GM20431 (cell line): ENCODE measurements around the gene GTF2H2.
"Not testable (repeated sequence)": the region's sequence is repeated elsewhere in the genome, so short reads cannot be mapped to it uniquely, and the experiment has no call there.

Experiments used
- in situ Hi-C: fragments of 300-500 bp; cut with MseI, MboI; formaldehyde crosslinking; loops from one replicate; pipeline ENCODE4 v1.15.0; 2020; ENCODE audit warnings: low sequenced_read_pairs; ENCODE audit not compliant: unreplicated experiment

Gene GTF2H2

DNA sequence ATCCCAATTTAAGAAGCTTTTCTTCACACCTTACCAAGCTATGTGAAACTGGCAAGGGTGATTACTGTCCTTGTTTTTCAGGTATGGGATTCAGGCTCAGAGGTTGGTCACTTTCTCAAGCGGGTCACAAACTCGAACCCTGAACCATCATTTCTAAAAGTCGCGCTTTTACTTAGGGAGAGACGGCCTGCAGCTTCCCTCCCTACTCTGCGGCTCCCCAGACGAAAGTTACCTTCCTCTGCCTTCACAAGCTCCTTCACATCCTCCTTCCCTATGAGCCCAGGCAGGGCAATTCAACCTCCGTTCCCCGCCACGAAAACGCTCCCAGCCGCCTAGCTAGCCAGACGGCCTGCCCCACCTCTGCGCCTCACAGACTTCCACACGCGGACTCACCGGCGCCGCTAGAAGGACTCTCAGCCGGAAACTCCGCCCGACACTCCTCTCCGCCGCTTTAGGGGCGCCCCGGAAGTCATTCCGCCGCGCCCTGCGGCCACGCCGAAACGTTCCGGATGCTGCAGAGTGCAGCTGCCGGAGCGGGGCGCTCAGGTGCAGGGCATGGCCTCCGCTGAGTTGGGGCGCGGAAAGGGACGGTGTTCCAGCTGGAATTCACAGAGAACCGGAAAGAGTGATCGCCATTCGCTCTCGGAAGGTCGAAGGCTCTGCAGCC lies at the start of gene GTF2H2:
GTF2H2 (minus strand) TSS at position 415 of the 667 bp plus-strand sequence. CDS start 4,913 bp downstream, outside the sequence.
- in situ Hi-C loops, result not testable (repeated sequence)

DNA sequence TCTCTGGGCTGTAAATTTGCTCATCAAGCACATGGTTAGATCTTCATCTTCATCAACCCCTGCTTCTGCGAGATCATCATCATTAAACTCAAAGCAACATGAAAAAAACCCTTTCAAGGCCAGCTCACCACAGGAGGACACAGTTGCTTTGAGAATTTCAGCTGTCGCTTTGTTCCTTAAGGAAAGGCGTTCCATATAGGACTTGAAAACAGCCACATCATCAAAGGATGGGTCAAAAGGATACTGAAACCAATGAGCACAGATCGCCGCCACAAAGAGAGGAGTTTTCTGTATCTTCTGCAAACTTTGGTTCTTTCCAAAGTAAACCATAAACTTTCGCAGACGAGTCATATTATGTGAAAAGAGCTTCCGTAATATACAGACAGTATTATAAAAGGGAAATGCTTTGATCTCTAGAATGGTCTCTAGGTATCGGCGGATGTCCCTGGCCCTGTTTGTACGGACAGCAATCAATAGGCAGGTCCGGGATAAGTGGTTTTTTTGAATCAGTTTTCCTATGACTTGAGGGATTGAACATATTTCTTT lies 42.3 kb upstream of the GTF2H2 start:
- in situ Hi-C loops, result not testable (repeated sequence)

DNA sequence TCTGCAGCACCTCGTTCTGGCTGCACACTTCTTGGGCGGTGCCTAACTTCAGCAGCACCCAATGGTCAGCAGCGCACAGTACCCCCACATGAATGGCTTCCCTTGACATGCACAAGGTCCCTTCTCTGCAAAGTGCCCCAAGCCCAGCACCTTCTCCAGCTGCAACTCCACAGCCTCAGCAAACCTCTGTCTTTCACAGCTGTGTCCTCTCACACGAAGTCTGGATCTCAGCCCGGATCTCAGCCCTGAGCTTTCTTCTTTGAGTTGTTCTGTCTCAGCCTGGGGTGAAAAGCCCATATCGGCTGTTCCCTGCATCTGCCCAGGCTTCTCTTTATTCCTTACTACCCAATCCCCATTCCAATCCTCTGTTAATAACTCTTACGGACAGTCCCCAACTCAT lies 32.5 kb upstream of the GTF2H2 start:
- in situ Hi-C loops, result not testable (repeated sequence)

DNA sequence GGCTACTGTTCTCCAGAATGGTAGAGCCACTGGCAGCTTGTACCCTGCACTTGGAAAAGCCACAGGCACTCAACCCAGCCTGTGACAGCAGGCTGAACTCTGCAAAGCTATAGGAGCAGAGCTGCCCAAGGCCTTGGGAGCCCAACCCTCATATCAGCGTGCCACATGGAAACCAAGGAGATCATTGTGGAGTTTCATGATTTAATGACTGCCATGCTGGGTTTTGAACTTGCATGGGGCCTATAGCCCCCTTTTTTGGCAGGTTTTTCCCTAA lies 30.4 kb upstream of the GTF2H2 start:
- in situ Hi-C loops, result not testable (repeated sequence)

DNA sequence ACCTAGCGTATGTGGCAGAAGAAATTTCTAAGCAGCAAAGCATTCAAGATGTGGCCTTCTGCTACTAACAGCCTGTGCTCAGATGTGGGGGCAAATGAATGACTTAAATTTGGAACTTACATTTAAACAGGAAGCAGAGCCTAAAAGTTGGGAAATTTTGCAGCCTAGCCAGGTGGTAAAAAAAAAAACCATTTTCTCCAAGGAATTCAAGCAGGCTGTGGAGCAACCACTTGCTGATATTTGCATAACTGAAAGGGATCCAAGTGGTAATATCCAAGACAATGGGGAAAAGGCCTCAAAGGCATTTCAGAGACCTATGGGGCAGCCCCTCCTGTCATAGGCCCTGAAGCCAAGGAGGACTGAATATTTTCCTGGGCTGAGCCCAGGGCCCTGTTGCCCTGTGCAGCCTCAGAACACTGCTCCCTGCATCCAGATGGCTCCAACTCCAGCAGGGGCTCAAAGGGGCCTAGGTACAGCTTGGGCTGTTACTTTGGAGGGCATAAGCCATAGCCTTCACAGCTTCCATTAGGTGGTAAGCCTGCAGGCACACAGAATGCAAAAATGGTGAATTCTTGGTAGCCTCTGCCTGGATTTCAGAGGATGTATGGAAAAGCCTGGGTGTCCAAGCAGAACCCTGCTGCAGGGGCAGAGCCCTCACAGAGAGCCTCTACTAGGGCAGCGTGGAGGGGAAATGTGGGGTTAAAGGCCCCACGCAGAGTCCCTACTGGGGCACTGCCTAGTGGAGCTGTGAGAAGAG lies 29.9 kb upstream of the GTF2H2 start:
- in situ Hi-C loops, result not testable (repeated sequence)

DNA sequence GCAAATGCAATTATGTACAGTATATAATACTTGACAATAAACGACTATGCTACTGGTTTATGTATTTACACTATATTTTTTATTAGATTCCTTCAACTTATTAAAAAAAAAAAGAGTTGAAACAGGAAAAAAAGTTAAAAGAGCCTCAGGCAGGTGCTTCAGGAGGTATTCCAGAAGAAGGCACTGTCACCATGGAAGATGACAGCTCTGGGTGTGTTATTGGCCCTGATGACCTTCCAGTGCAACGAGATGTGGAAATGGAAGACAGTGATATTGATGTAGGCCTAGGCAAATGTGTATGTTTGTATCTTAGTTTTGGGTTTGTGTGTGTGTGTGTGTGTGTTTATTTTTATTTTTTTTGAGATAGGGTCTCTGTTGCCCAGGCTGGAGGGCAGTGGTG lies 22.3 kb upstream of the GTF2H2 start:
- in situ Hi-C loops, result not testable (repeated sequence)

DNA sequence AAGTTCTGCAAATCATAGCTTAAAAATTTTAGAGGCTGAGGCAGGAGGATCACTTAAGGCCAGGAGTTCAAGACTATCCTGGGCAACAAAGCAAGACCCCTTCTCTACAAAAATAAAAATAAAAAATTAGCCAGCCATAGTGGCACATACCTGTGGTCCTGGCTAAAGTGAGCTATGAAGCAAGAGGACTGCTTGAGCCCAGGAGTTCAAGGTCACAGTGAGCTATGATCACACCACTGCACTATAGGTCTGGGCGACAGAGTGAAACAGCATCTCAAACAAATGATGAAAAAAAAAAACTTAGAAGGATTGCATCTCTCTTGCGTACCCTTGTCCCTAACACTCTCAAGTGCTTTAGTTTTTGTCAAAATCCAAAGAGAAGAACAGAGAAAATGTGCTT lies 21.3 kb upstream of the GTF2H2 start:
- in situ Hi-C loops, result not testable (repeated sequence)

DNA sequence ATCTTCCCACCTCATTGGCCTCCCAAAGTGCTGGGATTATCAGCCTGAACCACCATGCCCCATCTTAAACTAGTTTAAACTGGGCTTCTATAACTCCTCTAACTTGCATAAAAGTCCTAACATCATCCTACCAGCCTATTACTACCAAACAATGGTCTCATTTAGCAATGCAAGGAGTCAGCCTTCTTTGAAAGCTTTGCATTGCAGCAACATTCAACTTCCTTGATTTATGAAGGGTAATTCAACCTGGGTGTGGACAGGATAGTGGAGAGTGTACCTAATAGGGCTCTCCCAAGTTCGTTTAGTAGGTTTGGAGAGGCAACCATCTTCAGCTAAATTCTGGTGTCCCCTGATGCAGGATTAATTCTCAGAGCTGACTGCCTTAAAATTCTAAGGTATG lies 18.7 kb upstream of the GTF2H2 start:
- in situ Hi-C loops, result not testable (repeated sequence)

DNA sequence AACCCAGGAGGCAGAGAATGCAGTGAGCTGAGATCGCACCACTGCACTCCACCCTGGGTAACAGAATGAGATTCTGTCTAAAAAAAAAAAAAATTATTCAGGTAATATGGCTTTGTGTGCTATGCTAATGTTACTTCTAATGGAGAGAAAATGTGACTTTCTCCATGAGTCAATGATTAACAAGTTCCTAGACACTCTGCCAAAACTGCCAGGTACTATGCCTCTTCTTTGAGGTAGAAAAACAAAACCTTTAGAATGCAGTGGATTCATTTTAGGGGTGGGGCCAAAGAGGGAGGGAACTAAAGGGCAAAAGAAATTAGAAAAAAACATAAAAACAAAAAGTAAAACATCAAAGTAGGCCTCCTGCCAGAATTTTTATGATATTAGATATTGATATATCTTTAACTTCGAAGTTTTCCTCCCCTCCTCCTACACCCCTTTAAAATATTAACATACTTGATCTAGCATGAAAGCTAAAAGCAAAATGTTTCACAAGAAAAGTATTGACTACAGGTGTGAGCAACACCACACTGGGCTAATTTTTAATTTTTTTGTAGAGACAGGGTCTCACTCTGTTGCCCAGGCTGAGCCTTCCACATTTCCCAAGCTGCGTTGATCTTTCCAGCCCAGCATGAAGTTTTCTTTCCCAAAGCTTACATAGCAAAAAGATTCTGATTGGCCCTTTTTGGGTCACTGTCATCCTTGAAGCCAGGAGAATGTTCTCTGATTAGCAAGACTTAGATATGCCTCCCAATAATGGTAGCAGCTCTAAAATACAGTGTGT lies 17.0 kb upstream of the GTF2H2 start:
- in situ Hi-C loops, result not testable (repeated sequence)

DNA sequence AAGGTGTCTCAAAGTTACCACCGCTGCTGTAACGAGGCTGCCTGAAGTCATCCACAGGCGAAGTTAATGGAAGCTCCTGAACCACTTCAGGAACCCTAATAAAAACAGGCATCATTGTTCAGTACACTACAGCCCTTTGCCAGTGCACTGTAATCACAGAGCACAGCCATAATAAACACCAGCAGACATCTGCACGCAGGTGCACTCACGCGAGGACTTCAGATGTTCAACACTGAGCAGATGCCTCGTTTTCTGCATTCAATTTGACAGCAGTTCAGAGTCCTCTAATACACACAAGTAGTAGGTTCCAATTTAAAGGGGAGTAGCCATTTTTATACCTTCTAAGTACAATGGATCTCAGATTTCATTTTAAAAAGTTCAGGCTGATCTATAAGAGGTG lies 15.4 kb upstream of the GTF2H2 start:
- in situ Hi-C loops, result not testable (repeated sequence)

DNA sequence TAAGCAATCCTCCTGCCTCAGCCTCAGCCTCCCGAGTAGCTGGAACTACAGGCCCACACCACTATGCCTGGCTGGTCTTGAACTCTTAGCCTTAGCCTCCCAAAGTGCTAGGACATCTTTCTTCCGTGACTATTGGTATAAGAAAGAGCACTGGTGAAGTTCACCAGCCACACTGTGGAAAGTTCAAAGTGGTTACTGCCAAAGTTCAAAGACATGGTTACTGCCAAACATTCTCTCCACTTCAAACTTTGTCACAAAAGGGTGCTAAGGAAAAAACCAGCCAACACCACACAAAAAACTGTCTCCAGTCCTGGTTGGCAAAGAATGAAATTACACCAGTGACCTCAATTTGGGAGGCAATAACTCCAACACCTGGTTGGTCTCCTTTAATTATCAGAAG lies 14.9 kb upstream of the GTF2H2 start:
- in situ Hi-C loops, result not testable (repeated sequence)

DNA sequence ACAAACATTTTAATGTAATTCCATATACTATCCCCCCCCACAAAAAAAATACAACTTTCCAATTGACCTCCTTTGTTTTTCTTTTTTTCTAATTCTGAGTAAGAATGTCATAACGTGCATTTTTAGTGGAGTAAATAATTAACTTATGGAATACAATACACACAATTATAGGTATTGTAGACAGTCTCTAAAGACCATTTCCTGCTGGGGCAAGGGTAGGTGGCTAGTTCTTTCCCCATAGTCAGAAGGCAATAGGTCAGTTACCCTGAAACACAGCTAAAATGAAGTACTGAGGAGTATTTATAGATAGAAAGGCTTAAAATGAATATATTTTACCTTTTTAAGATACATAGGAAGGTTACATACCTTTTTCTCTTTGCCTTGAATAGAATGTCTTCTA lies 6.2 kb downstream of the GTF2H2 start:
- in situ Hi-C loops, result not testable (repeated sequence)

DNA sequence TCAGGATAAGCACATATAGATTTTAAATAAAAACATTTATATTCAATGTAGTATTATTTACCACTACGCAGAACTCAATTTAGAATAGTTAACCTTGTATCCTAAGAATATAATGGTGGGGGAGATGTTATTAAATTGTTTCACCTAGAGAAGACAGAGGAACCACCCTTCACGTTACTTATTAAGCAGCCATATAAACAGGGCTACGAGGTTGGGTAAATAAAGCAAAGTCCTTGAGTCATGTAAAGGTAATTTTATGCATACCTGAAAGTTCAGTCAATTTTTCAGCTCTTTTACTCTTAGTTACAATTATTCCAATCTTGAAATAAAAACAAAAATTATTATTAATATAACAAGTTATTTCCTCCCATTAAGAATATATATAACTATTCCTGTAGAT lies 8.1 kb downstream of the GTF2H2 start:
- in situ Hi-C loops, result not testable (repeated sequence)

DNA sequence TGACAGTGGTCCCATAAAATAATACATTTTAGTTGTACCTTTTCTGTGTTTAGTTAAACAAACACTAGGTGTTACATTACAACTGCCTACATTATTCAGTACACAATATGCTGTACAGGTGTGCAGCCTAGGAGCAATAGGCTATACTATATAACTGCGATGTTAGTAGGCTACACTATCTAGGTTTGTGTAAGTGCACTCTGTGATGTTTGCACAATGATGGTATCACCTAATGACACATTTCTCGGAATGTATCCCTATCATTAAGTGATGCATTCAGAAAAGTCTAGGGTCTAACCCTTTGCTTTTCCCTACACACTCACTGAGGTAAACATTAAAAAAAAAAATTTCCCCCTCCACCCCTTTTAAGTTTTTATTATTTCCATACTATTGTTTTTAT lies 22.7 kb downstream of the GTF2H2 start:
- in situ Hi-C loops, result not testable (repeated sequence)

DNA sequence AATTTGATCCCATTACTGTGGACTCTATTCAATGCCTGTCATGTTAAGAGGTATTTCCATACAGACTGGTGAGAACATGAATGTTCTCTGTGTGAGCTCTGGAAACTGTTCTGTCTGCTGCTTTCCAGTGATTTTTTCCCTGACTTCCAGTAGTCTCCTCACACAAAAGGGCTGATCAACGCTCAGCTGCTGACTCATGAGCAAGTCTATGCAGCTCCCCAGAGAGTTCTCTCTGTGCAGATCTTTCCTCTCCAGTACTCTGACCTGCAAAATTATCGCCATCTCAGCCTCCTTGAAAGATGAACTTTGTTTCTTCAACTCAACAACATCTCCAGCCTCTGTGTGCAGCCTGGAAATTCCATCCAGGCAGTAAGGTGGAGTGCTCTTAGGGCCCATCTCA lies 23.3 kb downstream of the GTF2H2 start:
- in situ Hi-C loops, result not testable (repeated sequence)

DNA sequence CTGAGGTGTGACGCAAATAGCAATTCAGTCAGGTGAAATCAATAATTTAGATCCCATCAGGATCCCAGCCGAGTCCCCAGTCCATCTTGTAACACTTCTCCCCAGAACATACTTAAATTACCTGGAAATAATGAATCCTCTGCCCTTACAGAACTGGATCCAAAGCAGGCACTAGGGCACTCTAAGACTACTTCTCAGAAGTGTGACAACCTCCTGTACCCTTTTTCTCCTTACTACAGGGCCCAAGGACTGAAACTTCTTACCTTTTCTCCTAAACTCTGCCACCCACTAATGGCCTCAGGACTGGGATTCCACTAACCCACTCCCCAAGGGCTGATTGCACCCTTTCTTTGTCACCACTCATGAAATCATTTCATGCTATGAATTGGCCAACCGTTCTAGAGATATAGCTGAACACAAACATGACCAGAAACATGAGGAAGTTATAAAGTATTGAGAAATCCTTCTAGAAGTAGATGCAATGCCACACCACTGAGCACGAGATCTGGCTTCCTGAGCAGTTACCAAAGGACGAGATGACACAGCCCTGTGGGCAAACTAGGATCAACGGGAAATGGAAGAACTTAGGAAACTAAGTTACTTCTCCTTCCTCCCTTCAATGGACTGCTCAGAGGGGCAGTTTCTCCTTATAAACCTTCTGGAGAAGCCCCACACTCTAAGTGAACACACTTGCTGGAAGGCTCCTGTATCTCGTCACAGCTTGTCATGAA lies 36.3 kb downstream of the GTF2H2 start:
- in situ Hi-C loops, result not testable (repeated sequence)

DNA sequence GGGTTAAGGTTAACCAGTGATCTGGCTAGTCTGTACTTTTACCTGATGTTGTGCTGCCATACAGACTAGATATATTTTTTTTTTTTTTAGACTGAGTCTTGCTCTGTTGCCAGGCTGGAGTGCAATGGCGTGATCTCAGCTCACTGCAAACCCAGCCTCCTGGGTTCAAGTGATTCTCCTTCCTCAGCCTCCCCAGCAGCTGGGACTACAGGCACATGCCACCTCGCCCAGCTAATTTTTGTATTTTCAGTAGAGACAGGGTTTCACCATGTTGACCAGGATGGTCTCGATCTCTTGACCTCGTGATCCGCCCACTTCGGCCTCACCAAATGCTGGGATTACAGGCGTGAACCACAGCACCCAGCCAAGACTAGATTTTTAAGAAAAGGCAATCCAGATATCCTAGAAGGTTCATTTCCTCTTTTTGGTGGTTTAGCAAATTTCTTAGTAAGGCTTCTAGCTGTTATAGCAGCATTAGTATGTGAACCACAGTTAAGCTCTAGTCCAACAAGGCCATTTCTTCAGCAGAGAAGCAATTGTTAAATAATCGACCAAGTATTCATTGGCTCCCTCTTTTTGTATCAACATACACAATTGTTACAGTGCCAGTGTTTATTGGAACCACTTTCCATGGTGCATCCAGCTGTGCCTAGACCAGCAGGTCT lies 42.1 kb downstream of the GTF2H2 start, which contains the start of gene NAIP:
NAIP (minus strand) TSS at position 51 of the 665 bp plus-strand sequence. CDS start 12,424 bp downstream, outside the sequence.
- in situ Hi-C loops, result not testable (repeated sequence)

DNA sequence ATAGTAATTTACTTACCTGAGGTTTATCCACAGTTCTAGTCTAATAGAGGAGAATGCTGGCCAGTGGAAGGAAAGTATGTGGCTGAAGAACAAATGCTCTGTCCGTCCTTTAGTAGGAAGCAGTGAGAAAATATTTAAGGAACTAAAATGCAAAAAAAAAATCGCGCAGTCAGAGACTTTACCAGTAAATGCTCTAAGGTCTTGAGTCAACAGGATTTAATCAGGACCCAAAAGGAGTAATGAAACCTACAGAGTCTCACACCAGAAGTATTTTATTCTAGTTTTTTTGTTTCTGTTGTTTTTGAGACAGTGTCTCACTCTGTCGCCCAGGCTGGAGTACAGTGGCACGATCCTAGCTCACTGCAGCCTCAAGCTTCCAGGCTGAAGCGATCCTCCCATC lies 46.8 kb downstream of the GTF2H2 start:
- in situ Hi-C loops, result not testable (repeated sequence)

DNA sequence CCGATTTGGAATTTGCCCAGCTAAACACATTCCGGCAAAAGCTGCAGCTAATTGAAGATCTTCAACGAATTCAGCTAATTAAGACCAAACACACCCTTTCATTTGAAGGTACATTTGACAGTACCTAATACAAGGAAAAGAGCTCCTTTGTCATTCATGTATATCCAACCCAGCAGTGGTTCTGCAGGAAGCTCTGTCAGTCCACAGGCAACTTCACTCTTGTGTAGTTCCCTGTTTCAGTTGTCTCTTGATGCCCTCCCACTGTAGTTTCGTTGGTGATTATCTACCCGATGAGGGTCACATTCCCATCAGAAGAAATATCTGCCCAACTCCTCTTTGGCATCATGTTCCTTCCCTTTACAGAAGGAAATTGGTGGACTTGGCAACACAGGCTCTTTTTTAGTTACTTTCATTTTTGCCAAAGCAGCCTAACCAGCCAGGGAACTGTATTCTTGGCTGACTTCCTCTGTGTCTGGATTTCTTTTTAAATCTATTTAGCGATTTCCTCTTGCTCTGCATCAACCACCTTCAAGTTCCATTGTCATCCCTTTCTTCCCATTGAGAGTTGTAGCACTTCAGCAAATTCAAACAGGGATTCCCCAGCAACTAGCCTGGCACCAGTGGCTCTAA lies 49.0 kb downstream of the GTF2H2 start:
- in situ Hi-C loops, result not testable (repeated sequence)
